ENCODE data around the gene WDR88.
"Not testable (repeated sequence)": the region's sequence is repeated elsewhere in the genome, so short reads cannot be mapped to it uniquely, and the experiment has no call there.

Gene WDR88

GRCh38 chr19:33214596-33214995, 82.7 kb downstream of the WDR88 start:
- no peak for DNase-seq

GRCh38 chr19:33215438-33216197, 83.7 kb downstream of the WDR88 start:
- no peak for DNase-seq

- DNase-seq = no peak
Observed at GRCh38 chr19:33216198-33216830, 84.4 kb downstream of the WDR88 start.

- DNase-seq = no peak
Observed at GRCh38 chr19:33217881-33218280, 86.0 kb downstream of the WDR88 start.

- no peak for DNase-seq
Observed at GRCh38 chr19:33219261-33219815, 87.4 kb downstream of the WDR88 start.

- no peak for DNase-seq
Observed at GRCh38 chr19:33220115-33220514, 88.2 kb downstream of the WDR88 start.

- DNase-seq = no peak
Observed at GRCh38 chr19:33220735-33221134, 88.8 kb downstream of the WDR88 start.

- DNase-seq = no peak
Observed at GRCh38 chr19:33221638-33222037, 89.7 kb downstream of the WDR88 start.

GRCh38 chr19:33222255-33222654, 90.3 kb downstream of the WDR88 start:
- DNase-seq = not testable (repeated sequence)

- DNase-seq = no peak
Observed at GRCh38 chr19:33224694-33225457, 93.0 kb downstream of the WDR88 start.
